WTC11 (cell line): Measurements from ENCODE around the gene SLCO4C1. TPM values are rescaled to one million over a fixed set of nuclear protein-coding genes. Genes with fewer than 3 reads are reported as not detected.

Experiments used
- ATAC-seq: fragments of 200-7000 bp; cut with Tn5 transposase; 2 replicates; pipeline ENCODE4 v1.10.0; 2021; ENCODE audit warnings: mild to moderate bottlenecking, moderate library complexity
- CTCF ChIA-PET: fragments of 300-600 bp; sonication (Branson Sonifier 250); formaldehyde crosslinking; loops from one replicate; lab custom pipeline; 2021; ENCODE audit warnings: antibody characterized with exemption; lab: Charles Lee
- POLR2A ChIA-PET: fragments of 350-600 bp; sonication (Branson Sonifier 250); formaldehyde crosslinking; loops from one replicate; lab custom pipeline; 2021; ENCODE audit warnings: antibody characterized with exemption; lab: Charles Lee
- DNase-seq: peaks from one replicate; pipeline ENCODE4 v3.0.0; 2021; ENCODE audit warnings: low spot score
- H3K27ac Mint-ChIP-seq: 2 replicates; pipeline ENCODE4 v1.8.0; 2021; ENCODE audit warnings: mixed read lengths
- H3K27me3 Mint-ChIP-seq: 2 replicates; pipeline ENCODE4 v1.8.0; 2021; ENCODE audit warnings: low read depth, mild to moderate bottlenecking, moderate library complexity, mixed read lengths
- H3K36me3 Mint-ChIP-seq: 2 replicates; pipeline ENCODE4 v1.8.0; 2021; ENCODE audit warnings: mixed read lengths
- H3K4me1 Mint-ChIP-seq: 2 replicates; pipeline ENCODE4 v1.8.0; 2022; ENCODE audit warnings: mixed read lengths
- H3K4me3 Mint-ChIP-seq: 2 replicates; pipeline ENCODE4 v1.8.0; 2021; ENCODE audit warnings: mild to moderate bottlenecking, moderate library complexity, mixed read lengths
- H3K9me3 Mint-ChIP-seq: 2 replicates; pipeline ENCODE4 v1.8.0; 2021; ENCODE audit warnings: mixed read lengths
- CREB1 ChIP-seq: sonication (generic); formaldehyde crosslinking; IDR thresholded peaks from 2 replicates; pipeline ENCODE4 v1.8.0; 2023; ENCODE audit warnings: mild to moderate bottlenecking, missing genetic modification reagents
- FOXP1 ChIP-seq: sonication (generic); formaldehyde crosslinking; IDR thresholded peaks from 2 replicates; pipeline ENCODE4 v1.8.0; 2022; ENCODE audit warnings: missing genetic modification reagents, mild to moderate bottlenecking, moderate library complexity, borderline replicate concordance
- HMGA2 ChIP-seq: fragments of 250-450 bp; sonication (Bioruptor Pico); IDR thresholded peaks from 2 replicates; pipeline ENCODE4 v1.4.0; 2021; ENCODE audit warnings: mild to moderate bottlenecking, moderate library complexity
- HMGXB4 ChIP-seq: sonication (generic); formaldehyde crosslinking; IDR thresholded peaks from 2 replicates; pipeline ENCODE4 v1.8.1; 2023; ENCODE audit warnings: mild to moderate bottlenecking, moderate library complexity, missing genetic modification reagents
- IRF2 ChIP-seq: sonication (generic); formaldehyde crosslinking; IDR thresholded peaks from 2 replicates; pipeline ENCODE4 v1.8.0; 2022; ENCODE audit warnings: low read depth, missing genetic modification reagents, borderline replicate concordance
- NFATC4 ChIP-seq: fragments of 250-450 bp; sonication (Bioruptor Pico); IDR thresholded peaks from 2 replicates; pipeline ENCODE4 v1.9.0; 2021; ENCODE audit warnings: mild to moderate bottlenecking
- NFE2L1 ChIP-seq: sonication (generic); formaldehyde crosslinking; IDR thresholded peaks from 2 replicates; pipeline ENCODE4 v1.8.1; 2023; ENCODE audit warnings: missing genetic modification reagents
- NR3C1 ChIP-seq: sonication (generic); formaldehyde crosslinking; conservative IDR thresholded peaks from 2 replicates; pipeline ENCODE4 v1.8.1; 2023; ENCODE audit warnings: low read depth, mild to moderate bottlenecking, missing genetic modification reagents
- OVOL2 ChIP-seq: fragments of 250-450 bp; sonication (Bioruptor Pico); IDR thresholded peaks from 2 replicates; pipeline ENCODE4 v1.9.0; 2021; ENCODE audit warnings: mild to moderate bottlenecking, borderline replicate concordance
- PREB ChIP-seq: sonication (generic); formaldehyde crosslinking; IDR thresholded peaks from 2 replicates; pipeline ENCODE4 v1.8.1; 2022; ENCODE audit warnings: mild to moderate bottlenecking, missing genetic modification reagents, moderate library complexity, borderline replicate concordance
- STAT6 ChIP-seq: sonication (generic); formaldehyde crosslinking; conservative IDR thresholded peaks from 2 replicates; pipeline ENCODE4 v1.8.1; 2023; ENCODE audit warnings: mild to moderate bottlenecking, low read depth, missing genetic modification reagents, moderate library complexity
- TCF7 ChIP-seq: sonication (generic); formaldehyde crosslinking; IDR thresholded peaks from 2 replicates; pipeline ENCODE4 v1.8.0; 2022; ENCODE audit warnings: mild to moderate bottlenecking, low read depth, missing genetic modification reagents, moderate library complexity
- TEAD1 ChIP-seq: sonication (generic); formaldehyde crosslinking; IDR thresholded peaks from 2 replicates; pipeline ENCODE4 v1.8.0; 2022; ENCODE audit warnings: mild to moderate bottlenecking, missing genetic modification reagents
- USF2 ChIP-seq: sonication (generic); formaldehyde crosslinking; IDR thresholded peaks from 2 replicates; pipeline ENCODE4 v1.8.1; 2023; ENCODE audit warnings: mild to moderate bottlenecking, missing genetic modification reagents, moderate library complexity
- ZBTB21 ChIP-seq: sonication (generic); formaldehyde crosslinking; IDR thresholded peaks from 2 replicates; pipeline ENCODE4 v1.8.1; 2023; ENCODE audit warnings: mild to moderate bottlenecking, missing genetic modification reagents, borderline replicate concordance
- ZNF121 ChIP-seq: sonication (generic); formaldehyde crosslinking; IDR thresholded peaks from 2 replicates; pipeline ENCODE4 v1.8.0; 2023; ENCODE audit warnings: missing genetic modification reagents
- ZNF396 ChIP-seq: fragments of 250-450 bp; sonication (Bioruptor Pico); IDR thresholded peaks from 2 replicates; pipeline ENCODE4 v1.8.0; 2021; ENCODE audit warnings: mild to moderate bottlenecking, moderate library complexity, borderline replicate concordance
- total RNA-seq: library from RNA; stranded (reverse); gene quantifications from 3 replicates; pipeline ENCODE4 v1.2.3, GENCODE V29; 2021
- TF ChIP-seq, protein P1 (sequence below): fragments of 250-450 bp; sonication (Bioruptor Pico); IDR thresholded peaks from 2 replicates; pipeline ENCODE4 v1.8.0; 2021; ENCODE audit warnings: mild to moderate bottlenecking

SLCO4C1 gene
- total RNA-seq, 1 experiment from 2014 or later: 5.4 TPM

- no peaks in the 10 kb centered on the region for H3K4me1 Mint-ChIP-seq
- DNase-seq: no peak
- H3K9me3 Mint-ChIP-seq: peaks cover 9% of the 10 kb centered on the region
- H3K27ac Mint-ChIP-seq: no peak overlapping the region
- no peak for TF ChIP-seq TEAD1
- no peak for TF ChIP-seq OVOL2 (CRISPR knock-in tag)
- no peak for TF ChIP-seq NFATC4 (CRISPR knock-in tag)
- TF ChIP-seq USF2 (CRISPR knock-in tag): no peak
- TF ChIP-seq, protein P1, sequence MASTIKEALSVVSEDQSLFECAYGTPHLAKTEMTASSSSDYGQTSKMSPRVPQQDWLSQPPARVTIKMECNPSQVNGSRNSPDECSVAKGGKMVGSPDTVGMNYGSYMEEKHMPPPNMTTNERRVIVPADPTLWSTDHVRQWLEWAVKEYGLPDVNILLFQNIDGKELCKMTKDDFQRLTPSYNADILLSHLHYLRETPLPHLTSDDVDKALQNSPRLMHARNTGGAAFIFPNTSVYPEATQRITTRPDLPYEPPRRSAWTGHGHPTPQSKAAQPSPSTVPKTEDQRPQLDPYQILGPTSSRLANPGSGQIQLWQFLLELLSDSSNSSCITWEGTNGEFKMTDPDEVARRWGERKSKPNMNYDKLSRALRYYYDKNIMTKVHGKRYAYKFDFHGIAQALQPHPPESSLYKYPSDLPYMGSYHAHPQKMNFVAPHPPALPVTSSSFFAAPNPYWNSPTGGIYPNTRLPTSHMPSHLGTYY: no peak
- no peak for TF ChIP-seq NFE2L1 (CRISPR knock-in tag)
- no peak for TF ChIP-seq HMGA2
- TF ChIP-seq CREB1 (CRISPR knock-in tag): no peak
- TF ChIP-seq HMGXB4 (CRISPR knock-in tag): no peak
- TF ChIP-seq TCF7 (CRISPR knock-in tag): no peak
- TF ChIP-seq ZNF396 (CRISPR knock-in tag): no peak
- no peak for TF ChIP-seq PREB
- TF ChIP-seq, all 79 proteins: peak for 0
- Mint-ChIP-seq H3K4me3 (no peak overlapping the region), H3K36me3 (no peaks in the 10 kb centered on the region), H3K27me3 (no peaks in the 10 kb centered on the region)
- ChIA-PET CTCF (interaction anchor here (2.2 kb wide), 1 partner anchor 10 kb away, joined by 8 read pairs; the partner anchor contains the start of gene SLCO4C1), POLR2A (no interaction called here)
- ATAC-seq: no peak
Observed at GRCh38 chr5:102306121-102306520, 10.0 kb upstream of the SLCO4C1 start.

- ATAC-seq: peak; percentile 25
- no peaks in the 10 kb centered on the region for H3K9me3 Mint-ChIP-seq
- TF ChIP-seq IRF2 (CRISPR knock-in tag): no peak
- no peak for TF ChIP-seq OVOL2 (CRISPR knock-in tag)
- TF ChIP-seq HMGA2: no peak
- no peak for TF ChIP-seq NR3C1
- no peak for TF ChIP-seq TCF7 (CRISPR knock-in tag)
- TF ChIP-seq FOXP1 (CRISPR knock-in tag): no peak
- TF ChIP-seq STAT6 (CRISPR knock-in tag): no peak
- TF ChIP-seq ZBTB21 (CRISPR knock-in tag): no peak
- TF ChIP-seq, protein P1: no peak
- TF ChIP-seq ZNF121: no peak
- TF ChIP-seq, all 79 proteins: peak for 0
- DNase-seq: peak; percentile 44
- H3K36me3 Mint-ChIP-seq: peaks cover 3% of the 10 kb centered on the region; the same call in 1 of the 2 replicates
- H3K4me1 Mint-ChIP-seq: peaks cover 19% of the 10 kb centered on the region
- peak overlapping the region; percentile 74 for H3K4me3 Mint-ChIP-seq
- ChIA-PET CTCF (interaction anchor here (0.6 to 2.3 kb wide), 21 partner anchors 9 to 533 kb away, joined by 3 to 16 read pairs (median 4); no protein-coding TSS in a partner anchor), POLR2A (interaction anchor here (0.8 kb wide), 1 partner anchor 8 kb away, joined by 3 read pairs; no protein-coding TSS in a partner anchor)
- peaks cover 8% of the 10 kb centered on the region; the same call in 1 of the 2 replicates for H3K27me3 Mint-ChIP-seq
- H3K27ac Mint-ChIP-seq: peak overlapping the region; percentile 91
Observed at GRCh38 chr5:102295534-102296177, 428 bp downstream of the SLCO4C1 start.
